PFSK-1 (cell line): ENCODE results near the gene CAPN3.

Source experiments
- POLR2AphosphoS5 ChIP-seq: IDR thresholded peaks from 2 replicates; pipeline ENCODE4 v1.6.1; 2012; ENCODE audit warnings: low read depth, mild to moderate bottlenecking, control low read depth, low read length, moderate library complexity
- TAF1 ChIP-seq: IDR thresholded peaks from 2 replicates; pipeline ENCODE4 v1.6.1; 2012; ENCODE audit warnings: low read length, control low read depth, borderline replicate concordance; ENCODE audit not compliant: insufficient read depth

DNA sequence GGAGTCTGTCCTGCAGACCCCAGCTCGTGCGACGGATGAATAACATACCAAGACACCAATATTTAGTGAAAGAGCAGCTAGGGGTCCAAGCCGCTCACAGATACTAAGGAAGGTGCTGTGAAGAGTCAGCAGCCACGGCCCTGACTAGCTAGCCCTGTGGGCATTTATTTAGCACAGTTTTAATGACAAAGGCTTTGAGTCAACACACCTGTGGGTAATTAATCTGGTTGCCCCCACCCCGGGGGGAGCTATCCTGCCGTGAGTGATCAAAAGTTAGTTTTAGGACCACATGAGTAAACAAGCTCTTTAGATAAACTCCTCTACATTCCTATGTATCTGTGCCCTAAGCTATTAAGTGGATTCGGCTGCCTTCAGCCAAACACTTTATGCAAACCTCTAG lies 18.7 kb downstream of the CAPN3 start:
- TF ChIP-seq TAF1 (no peak), POLR2AphosphoS5 (no peak)
